Parathyroid adenoma (tissue), 2 donors: ENCODE results near the gene CCIN.
A peak's percentile ranks its signal among the peaks of the same experiment; 100 is the strongest.
"Not testable (repeated sequence)": the region's sequence is repeated elsewhere in the genome, so short reads cannot be mapped to it uniquely, and the experiment has no call there.

Experiments used
- H2AFZ ChIP-seq: fragments of 300-600 bp; sonication (generic); one replicate; pipeline ENCODE4 v1.7.0; 2017; ENCODE audit warnings: antibody characterized with exemption, mild to moderate bottlenecking
- H3K27ac ChIP-seq: fragments of 300-600 bp; sonication (generic); one replicate; pipeline ENCODE4 v1.7.0; 2017
- H3K27me3 ChIP-seq: fragments of 300-600 bp; sonication (generic); one replicate; pipeline ENCODE4 v1.7.0; 2017; ENCODE audit warnings: low read length; ENCODE audit not compliant: control insufficient read depth, insufficient read depth
- H3K36me3 ChIP-seq: fragments of 300-600 bp; sonication (generic); one replicate; pipeline ENCODE4 v1.7.0; 2017; ENCODE audit warnings: low read length; ENCODE audit not compliant: control insufficient read depth, insufficient read depth
- H3K4me1 ChIP-seq: fragments of 300-600 bp; sonication (generic); one replicate; pipeline ENCODE4 v1.7.0; 2017; ENCODE audit warnings: control low read depth
- H3K4me2 ChIP-seq: fragments of 300-600 bp; sonication (generic); one replicate; pipeline ENCODE4 v1.7.0; 2017; ENCODE audit warnings: low read length
- H3K4me3 ChIP-seq: fragments of 300-600 bp; sonication (generic); one replicate; pipeline ENCODE4 v1.7.0; 2017; ENCODE audit warnings: low read depth, low read length
- H3K79me2 ChIP-seq: fragments of 300-600 bp; sonication (generic); one replicate; pipeline ENCODE4 v1.7.0; 2017; ENCODE audit warnings: control low read depth
- H3K9ac ChIP-seq: fragments of 300-600 bp; sonication (generic); one replicate; pipeline ENCODE4 v1.7.0; 2017; ENCODE audit warnings: mild to moderate bottlenecking
- H3K9me3 ChIP-seq: fragments of 300-600 bp; sonication (generic); one replicate; pipeline ENCODE4 v1.7.0; 2017; ENCODE audit warnings: low read length; ENCODE audit not compliant: control insufficient read depth
- TF ChIP-seq, protein P1 (sequence below): fragments of 300-600 bp; sonication (generic); IDR thresholded peaks from one replicate; pipeline ENCODE4 v1.7.0; 2017; ENCODE audit warnings: antibody characterized with exemption, mild to moderate bottlenecking
- donor health status: primary hyperparathyroidism.

The CCIN gene

DNA sequence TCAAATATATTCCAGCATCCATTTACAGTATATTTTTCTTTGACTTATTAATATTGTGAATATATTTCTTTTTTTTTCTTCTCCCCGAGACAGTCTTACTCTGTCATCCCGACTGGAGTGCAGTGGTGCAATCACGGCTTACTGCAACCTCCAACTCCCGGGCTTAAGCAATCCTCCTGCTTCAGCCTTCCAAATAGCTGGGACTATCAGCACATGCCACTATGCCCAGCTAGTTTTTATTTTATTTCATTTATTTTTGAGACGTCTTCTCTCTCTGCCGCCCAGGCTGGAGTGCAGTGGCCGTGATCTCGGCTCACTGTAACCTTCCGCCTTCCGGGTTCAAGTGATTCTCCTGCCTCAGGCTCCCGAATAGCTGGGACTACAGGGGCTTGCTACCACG is 40.0 kb upstream of the CCIN start:
- TF ChIP-seq, protein P1, sequence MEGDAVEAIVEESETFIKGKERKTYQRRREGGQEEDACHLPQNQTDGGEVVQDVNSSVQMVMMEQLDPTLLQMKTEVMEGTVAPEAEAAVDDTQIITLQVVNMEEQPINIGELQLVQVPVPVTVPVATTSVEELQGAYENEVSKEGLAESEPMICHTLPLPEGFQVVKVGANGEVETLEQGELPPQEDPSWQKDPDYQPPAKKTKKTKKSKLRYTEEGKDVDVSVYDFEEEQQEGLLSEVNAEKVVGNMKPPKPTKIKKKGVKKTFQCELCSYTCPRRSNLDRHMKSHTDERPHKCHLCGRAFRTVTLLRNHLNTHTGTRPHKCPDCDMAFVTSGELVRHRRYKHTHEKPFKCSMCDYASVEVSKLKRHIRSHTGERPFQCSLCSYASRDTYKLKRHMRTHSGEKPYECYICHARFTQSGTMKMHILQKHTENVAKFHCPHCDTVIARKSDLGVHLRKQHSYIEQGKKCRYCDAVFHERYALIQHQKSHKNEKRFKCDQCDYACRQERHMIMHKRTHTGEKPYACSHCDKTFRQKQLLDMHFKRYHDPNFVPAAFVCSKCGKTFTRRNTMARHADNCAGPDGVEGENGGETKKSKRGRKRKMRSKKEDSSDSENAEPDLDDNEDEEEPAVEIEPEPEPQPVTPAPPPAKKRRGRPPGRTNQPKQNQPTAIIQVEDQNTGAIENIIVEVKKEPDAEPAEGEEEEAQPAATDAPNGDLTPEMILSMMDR = no peak
- H3K9ac ChIP-seq = no peak overlapping the region
- no peaks in the 10 kb centered on the region for H3K36me3 ChIP-seq
- no peak overlapping the region for H2AFZ ChIP-seq
- no peaks in the 10 kb centered on the region for H3K27me3 ChIP-seq
- no peak overlapping the region for H3K27ac ChIP-seq
- H3K4me3 ChIP-seq = no peak overlapping the region
- H3K4me1 ChIP-seq = no peaks in the 10 kb centered on the region
- H3K79me2 ChIP-seq = no peaks in the 10 kb centered on the region
- H3K4me2 ChIP-seq = no peak overlapping the region
- H3K9me3 ChIP-seq = no peaks in the 10 kb centered on the region

DNA sequence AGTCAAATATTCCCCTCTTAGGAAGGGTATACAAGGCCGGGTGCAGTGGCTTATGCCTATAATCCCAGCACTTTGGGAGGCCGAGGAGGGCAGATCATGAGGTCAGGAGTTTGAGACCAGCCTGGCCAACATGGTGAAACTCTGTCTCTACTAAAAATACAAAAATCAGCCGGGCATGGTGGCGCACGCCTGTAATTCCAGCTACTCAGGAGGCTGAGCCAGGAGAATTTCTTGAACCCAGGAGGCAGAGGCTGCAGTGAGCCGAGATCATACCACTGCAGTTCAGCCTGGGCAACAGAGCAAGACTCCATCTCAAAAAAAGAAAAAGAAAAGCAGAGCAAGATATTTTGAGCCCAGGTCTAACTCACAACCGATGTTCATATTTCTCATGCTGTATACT is 37.5 kb upstream of the CCIN start:
- not testable (repeated sequence) for H3K4me2 ChIP-seq, H3K4me1 ChIP-seq, H3K79me2 ChIP-seq, H3K4me3 ChIP-seq, H3K27ac ChIP-seq, H3K9ac ChIP-seq, H2AFZ ChIP-seq, H3K36me3 ChIP-seq, H3K9me3 ChIP-seq, H3K27me3 ChIP-seq

DNA sequence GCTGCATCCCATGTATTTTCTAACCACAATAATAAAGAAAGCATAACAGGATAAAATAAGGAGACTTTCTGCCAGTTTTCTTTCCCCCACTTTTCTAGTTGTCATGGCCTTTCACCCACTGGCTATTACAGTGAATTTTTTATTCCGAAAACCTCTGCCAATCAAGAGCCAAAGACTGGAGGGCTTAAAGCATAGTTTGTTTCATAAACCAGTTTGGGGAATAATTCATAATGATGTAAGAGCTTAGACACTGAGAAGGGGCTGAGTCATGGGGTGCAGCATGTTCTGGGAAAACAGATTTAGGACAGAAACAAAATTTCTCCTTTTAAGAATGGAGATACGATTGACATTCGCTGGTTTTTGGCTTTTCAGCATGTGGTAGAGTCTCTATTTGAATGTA is 37.1 kb upstream of the CCIN start:
- H3K27me3 ChIP-seq = no peaks in the 10 kb centered on the region
- no peak overlapping the region for H3K9ac ChIP-seq
- no peaks in the 10 kb centered on the region for H3K4me1 ChIP-seq
- no peaks in the 10 kb centered on the region for H3K36me3 ChIP-seq
- no peaks in the 10 kb centered on the region for H3K9me3 ChIP-seq
- H3K4me3 ChIP-seq = no peak overlapping the region
- no peaks in the 10 kb centered on the region for H3K79me2 ChIP-seq
- no peak overlapping the region for H3K4me2 ChIP-seq
- TF ChIP-seq, protein P1 = no peak
- no peak overlapping the region for H3K27ac ChIP-seq
- H2AFZ ChIP-seq = no peak overlapping the region

DNA sequence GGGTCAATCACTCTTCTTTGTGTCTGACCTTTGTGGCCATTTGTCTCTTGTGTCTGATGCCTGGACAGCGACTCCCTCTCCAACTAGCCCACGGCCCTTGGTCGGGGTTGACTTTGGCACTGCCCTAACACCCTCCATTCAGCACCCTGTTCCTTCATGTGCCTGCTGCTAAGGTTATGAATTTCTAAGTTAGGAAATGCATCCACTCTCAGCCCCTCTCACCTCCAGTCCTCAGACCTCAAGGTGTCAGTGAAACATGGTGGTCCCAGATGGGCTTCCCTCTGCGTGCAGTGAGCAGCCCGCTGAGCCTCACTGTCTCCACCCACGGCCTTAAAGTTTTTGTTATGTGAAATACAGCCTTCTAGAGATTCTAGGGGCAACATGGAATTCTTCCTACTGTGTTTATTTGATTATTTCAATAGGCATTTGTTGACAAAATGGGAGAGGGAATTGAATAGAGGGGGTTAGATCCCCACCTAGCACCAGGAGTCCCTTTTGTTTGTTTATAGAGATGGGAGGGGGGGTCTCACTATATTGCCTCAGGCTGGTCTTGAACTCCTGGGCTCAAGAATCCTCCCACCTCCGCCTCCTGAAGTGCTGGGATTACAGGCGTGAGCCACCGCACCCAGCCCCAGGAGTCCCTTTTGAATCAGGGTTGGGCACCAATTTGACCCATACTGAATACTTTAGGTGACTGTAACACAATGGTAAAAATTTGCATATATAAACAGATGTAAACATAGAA is 34.3 kb upstream of the CCIN start:
- Histone ChIP-seq H3K36me3 (no peaks in the 10 kb centered on the region), H3K9me3 (no peaks in the 10 kb centered on the region), H2AFZ (no peak overlapping the region), H3K79me2 (no peaks in the 10 kb centered on the region), H3K4me1 (no peaks in the 10 kb centered on the region), H3K4me3 (no peak overlapping the region), H3K27ac (no peak overlapping the region), H3K27me3 (no peaks in the 10 kb centered on the region), H3K4me2 (no peak overlapping the region), H3K9ac (no peak overlapping the region)
- TF ChIP-seq, protein P1 = no peak

DNA sequence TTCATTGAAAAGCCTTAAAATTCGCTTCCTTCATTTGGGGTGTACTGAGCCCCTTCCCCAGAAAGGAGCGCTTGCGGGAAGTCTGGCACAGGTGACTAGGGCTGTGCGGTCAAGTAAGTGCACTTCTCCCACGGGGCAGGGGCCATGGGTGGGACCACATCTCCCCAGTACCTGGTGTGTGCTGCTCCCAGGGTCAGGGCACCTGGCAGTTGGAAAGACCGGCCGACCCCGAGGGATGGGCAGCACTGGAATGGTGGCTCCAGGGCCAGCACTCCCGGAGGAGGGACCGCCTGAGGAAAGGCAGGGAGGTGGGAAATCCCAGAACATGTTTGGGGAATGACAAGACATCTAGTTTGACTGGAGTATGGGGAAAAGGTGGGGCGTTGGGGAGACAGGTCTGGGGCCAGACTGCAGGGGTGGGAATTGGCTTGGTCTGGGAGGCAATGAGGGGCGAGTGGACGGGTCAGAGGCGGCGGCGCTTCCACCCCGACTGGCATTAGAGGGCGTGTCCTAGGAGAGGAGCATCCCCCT is 33.4 kb upstream of the CCIN start:
- peak overlapping the region; percentile 79 for H2AFZ ChIP-seq
- H3K36me3 ChIP-seq = no peaks in the 10 kb centered on the region
- no peak overlapping the region for H3K4me3 ChIP-seq
- H3K9ac ChIP-seq = no peak overlapping the region
- H3K4me2 ChIP-seq = peak overlapping the region; percentile 93
- H3K9me3 ChIP-seq = no peaks in the 10 kb centered on the region
- no peak overlapping the region for H3K27ac ChIP-seq
- H3K4me1 ChIP-seq = no peaks in the 10 kb centered on the region
- no peaks in the 10 kb centered on the region for H3K79me2 ChIP-seq
- TF ChIP-seq, protein P1 = no peak
- no peaks in the 10 kb centered on the region for H3K27me3 ChIP-seq
